Central memory CD8-positive, alpha-beta T cell (primary cell): Measurements from ENCODE around the gene BZW2.
"Not testable (repeated sequence)": the region's sequence is repeated elsewhere in the genome, so short reads cannot be mapped to it uniquely, and the experiment has no call there.

ENCODE experiments used
- ATAC-seq: fragments of 150-1000 bp; cut with Tn5 transposase; replicated peaks from 2 replicates; pipeline ENCODE4 v1.10.0; 2022; ENCODE audit warnings: mild to moderate bottlenecking, moderate FRiP score, moderate number of reproducible peaks; ENCODE audit not compliant: poor library complexity, severe bottlenecking; ENCODE audit errors: extremely low read depth
- DNase-seq, 2 donors: peaks; one replicate each; pipeline ENCODE4 v3.0.0; 2021; ENCODE audit warnings: low spot score in 2 of 2
- H3K27ac Mint-ChIP-seq: one replicate; pipeline ENCODE4 v1.8.0; 2022; ENCODE audit warnings: low read depth, mild to moderate bottlenecking, moderate library complexity, mixed read lengths
- H3K27me3 Mint-ChIP-seq: one replicate; pipeline ENCODE4 v1.8.0; 2022; ENCODE audit warnings: mixed read lengths
- H3K36me3 Mint-ChIP-seq: one replicate; pipeline ENCODE4 v1.8.0; 2022; ENCODE audit warnings: mild to moderate bottlenecking, moderate library complexity, mixed read lengths; ENCODE audit not compliant: insufficient read depth
- H3K4me1 Mint-ChIP-seq: one replicate; pipeline ENCODE4 v1.8.0; 2022; ENCODE audit warnings: mixed read lengths
- H3K4me3 Mint-ChIP-seq: one replicate; pipeline ENCODE4 v1.8.0; 2022; ENCODE audit warnings: mild to moderate bottlenecking, moderate library complexity, mixed read lengths
- H3K9me3 Mint-ChIP-seq: one replicate; pipeline ENCODE4 v1.8.0; 2022; ENCODE audit warnings: mixed read lengths

BZW2 gene

DNA sequence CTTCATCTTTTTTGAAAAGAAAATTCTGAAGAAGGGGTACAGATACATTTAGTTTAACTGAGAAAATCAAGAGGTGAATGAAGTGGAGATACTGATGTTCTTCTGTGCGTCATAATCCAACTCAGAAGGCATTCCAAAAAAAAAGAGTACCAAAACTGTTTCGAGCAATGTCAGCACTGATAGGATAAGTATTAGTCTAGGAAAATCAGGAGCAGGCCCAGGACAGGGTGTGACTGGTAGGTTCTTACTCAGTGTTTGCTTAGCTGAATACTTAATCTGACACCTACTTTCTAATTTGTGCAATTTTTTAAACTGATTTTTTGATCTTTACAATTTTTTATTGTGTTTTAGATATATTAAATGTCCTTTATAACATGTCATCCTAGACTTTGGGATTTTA is 4.3 kb downstream of the BZW2 start:
- Mint-ChIP-seq H3K36me3 (peaks cover 18% of the 10 kb centered on the region), H3K4me1 (peaks cover 56% of the 10 kb centered on the region), H3K27ac (no peak overlapping the region), H3K27me3 (no peaks in the 10 kb centered on the region), H3K9me3 (no peaks in the 10 kb centered on the region), H3K4me3 (no peak overlapping the region)
- ATAC-seq, result no peak
- DNase-seq, result no peak

- no peak overlapping the region for H3K27ac Mint-ChIP-seq
- peaks cover 48% of the 10 kb centered on the region for H3K4me1 Mint-ChIP-seq
- peaks cover 8% of the 10 kb centered on the region for H3K36me3 Mint-ChIP-seq
- H3K27me3 Mint-ChIP-seq, result no peaks in the 10 kb centered on the region
- DNase-seq (no peak), ATAC-seq (no peak)
- no peaks in the 10 kb centered on the region for H3K9me3 Mint-ChIP-seq
- no peak overlapping the region for H3K4me3 Mint-ChIP-seq
These were observed 5.6 kb downstream of the BZW2 start for GRCh38 chr7:16651396-16652239.

- Mint-ChIP-seq H3K27me3 (no peaks in the 10 kb centered on the region), H3K4me1 (peaks cover 43% of the 10 kb centered on the region), H3K4me3 (no peak overlapping the region), H3K27ac (no peak overlapping the region), H3K36me3 (peaks cover 6% of the 10 kb centered on the region), H3K9me3 (no peaks in the 10 kb centered on the region)
- DNase-seq (no peak), ATAC-seq (no peak)
These were observed 6.2 kb downstream of the BZW2 start for GRCh38 chr7:16652240-16652583.

GRCh38 chr7:16652888-16653287 is 6.9 kb downstream of the BZW2 start:
- H3K4me3 Mint-ChIP-seq, result no peak overlapping the region
- H3K36me3 Mint-ChIP-seq, result peaks cover 3% of the 10 kb centered on the region
- DNase-seq (no peak), ATAC-seq (no peak)
- no peaks in the 10 kb centered on the region for H3K9me3 Mint-ChIP-seq
- H3K27ac Mint-ChIP-seq, result no peak overlapping the region
- H3K4me1 Mint-ChIP-seq, result peaks cover 43% of the 10 kb centered on the region
- no peaks in the 10 kb centered on the region for H3K27me3 Mint-ChIP-seq

GRCh38 chr7:16655394-16655793 is 9.4 kb downstream of the BZW2 start:
- no peaks in the 10 kb centered on the region for H3K27me3 Mint-ChIP-seq
- DNase-seq (no peak), ATAC-seq (no peak)
- H3K4me3 Mint-ChIP-seq, result no peak overlapping the region
- H3K36me3 Mint-ChIP-seq, result peaks cover 1% of the 10 kb centered on the region
- peaks cover 32% of the 10 kb centered on the region for H3K4me1 Mint-ChIP-seq
- no peaks in the 10 kb centered on the region for H3K9me3 Mint-ChIP-seq
- no peak overlapping the region for H3K27ac Mint-ChIP-seq

DNA sequence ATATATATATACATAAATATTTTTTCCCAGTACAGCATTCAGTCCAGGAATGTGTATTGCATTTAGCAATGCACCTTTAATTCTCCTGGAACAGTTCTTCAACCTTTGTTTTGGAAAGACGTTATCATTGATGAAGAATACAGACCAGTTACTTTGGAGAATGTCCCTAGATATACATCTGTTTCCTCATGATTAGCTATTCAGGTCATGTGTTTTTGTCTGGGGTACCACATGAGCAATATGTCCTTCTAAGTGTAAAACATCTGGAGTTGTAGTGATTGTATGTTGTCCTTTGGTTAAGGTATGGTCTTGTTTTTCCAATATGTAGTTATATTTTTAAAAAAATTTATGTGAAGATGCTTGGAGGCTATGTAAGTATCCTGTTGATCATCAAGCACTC is 10.2 kb downstream of the BZW2 start:
- Mint-ChIP-seq H3K4me1 (peaks cover 33% of the 10 kb centered on the region), H3K27me3 (no peaks in the 10 kb centered on the region), H3K4me3 (no peak overlapping the region), H3K9me3 (no peaks in the 10 kb centered on the region), H3K36me3 (peaks cover 1% of the 10 kb centered on the region), H3K27ac (no peak overlapping the region)
- DNase-seq, result no peak
- ATAC-seq, result no peak

DNA sequence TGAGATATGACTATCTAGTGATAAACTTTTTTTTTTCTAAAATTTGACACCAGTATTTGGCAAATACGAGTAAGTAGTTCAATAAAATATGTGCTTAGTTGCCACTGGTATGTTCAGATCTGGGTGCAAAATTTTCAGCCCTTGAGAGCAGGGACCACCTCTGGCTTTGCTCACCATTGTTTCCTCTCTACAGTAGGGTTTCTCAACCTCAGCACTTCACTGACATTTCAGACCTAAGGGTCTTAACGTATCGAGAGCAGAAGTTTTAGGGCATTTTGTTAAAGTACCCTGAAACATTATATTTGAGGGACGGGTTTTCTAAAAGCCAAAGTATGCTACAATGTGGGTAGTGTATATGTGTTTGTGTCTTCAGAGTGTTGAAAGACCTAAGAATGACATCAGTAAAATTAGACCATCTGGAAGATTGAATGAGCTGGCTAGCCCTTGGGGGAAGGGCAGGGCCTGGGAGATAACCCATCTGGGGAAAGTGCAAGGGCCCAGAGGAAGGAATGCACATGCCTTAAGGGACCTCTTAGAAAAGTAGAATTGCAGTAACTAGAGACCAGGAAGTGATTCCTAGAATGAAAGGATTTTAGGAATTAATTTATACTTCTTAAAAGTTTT is 11.8 kb downstream of the BZW2 start:
- H3K9me3 Mint-ChIP-seq, result no peaks in the 10 kb centered on the region
- H3K27me3 Mint-ChIP-seq, result no peaks in the 10 kb centered on the region

DNA sequence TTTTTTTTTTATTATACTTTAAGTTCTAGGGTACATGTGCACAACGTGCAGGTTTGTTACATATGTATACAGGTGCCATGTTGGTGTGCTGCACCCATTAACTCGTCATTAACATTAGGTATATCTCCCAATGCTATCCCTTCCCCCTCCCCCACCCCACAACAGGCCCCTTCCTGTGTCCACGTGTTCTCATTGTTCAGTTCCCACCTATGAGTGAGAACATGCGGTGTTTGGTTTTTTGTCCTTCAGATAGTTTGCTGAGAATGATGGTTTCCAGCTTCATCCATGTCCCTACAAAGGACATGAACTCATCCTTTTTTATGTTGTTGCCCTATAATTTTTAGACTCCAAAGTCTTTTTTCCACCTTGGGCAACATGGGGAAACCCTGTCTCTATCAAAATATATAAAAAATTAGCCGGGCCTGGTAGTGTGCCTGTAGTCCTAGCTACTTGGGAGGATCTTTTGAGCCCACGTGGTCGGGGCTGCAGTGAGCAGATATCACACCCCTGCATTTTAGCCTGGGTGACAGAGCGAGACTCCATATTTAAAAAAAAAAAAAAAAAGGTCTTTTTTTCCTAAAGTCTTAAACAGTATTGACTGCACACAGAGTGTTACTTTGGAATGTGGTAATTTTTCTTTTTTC is 14.0 kb downstream of the BZW2 start:
- not testable (repeated sequence) for ATAC-seq, DNase-seq, H3K4me3 Mint-ChIP-seq, H3K27ac Mint-ChIP-seq, H3K36me3 Mint-ChIP-seq, H3K9me3 Mint-ChIP-seq, H3K27me3 Mint-ChIP-seq
- H3K4me1 Mint-ChIP-seq, result peaks cover 31% of the 10 kb centered on the region

More for the DNA sequence above, 11.8 kb downstream of the BZW2 start:
- H3K36me3 Mint-ChIP-seq, result peaks cover under 1% of the 10 kb centered on the region
- ATAC-seq (no peak), DNase-seq (no peak)
- peaks cover 37% of the 10 kb centered on the region for H3K4me1 Mint-ChIP-seq
- no peak overlapping the region for H3K27ac Mint-ChIP-seq
- no peak overlapping the region for H3K4me3 Mint-ChIP-seq

- Mint-ChIP-seq H3K4me3 (no peak overlapping the region), H3K27ac (no peak overlapping the region), H3K36me3 (no peaks in the 10 kb centered on the region), H3K4me1 (peaks cover 25% of the 10 kb centered on the region), H3K9me3 (no peaks in the 10 kb centered on the region), H3K27me3 (no peaks in the 10 kb centered on the region)
- DNase-seq (no peak), ATAC-seq (no peak)
These were observed 14.9 kb downstream of the BZW2 start for GRCh38 chr7:16660702-16661464.

GRCh38 chr7:16661924-16662323 is 15.9 kb downstream of the BZW2 start:
- no peak overlapping the region for H3K27ac Mint-ChIP-seq
- peaks cover 5% of the 10 kb centered on the region for H3K36me3 Mint-ChIP-seq
- no peak for ATAC-seq
- DNase-seq, result no peak
- no peaks in the 10 kb centered on the region for H3K27me3 Mint-ChIP-seq
- peaks cover 25% of the 10 kb centered on the region for H3K4me1 Mint-ChIP-seq
- H3K4me3 Mint-ChIP-seq, result no peak overlapping the region
- H3K9me3 Mint-ChIP-seq, result no peaks in the 10 kb centered on the region

DNA sequence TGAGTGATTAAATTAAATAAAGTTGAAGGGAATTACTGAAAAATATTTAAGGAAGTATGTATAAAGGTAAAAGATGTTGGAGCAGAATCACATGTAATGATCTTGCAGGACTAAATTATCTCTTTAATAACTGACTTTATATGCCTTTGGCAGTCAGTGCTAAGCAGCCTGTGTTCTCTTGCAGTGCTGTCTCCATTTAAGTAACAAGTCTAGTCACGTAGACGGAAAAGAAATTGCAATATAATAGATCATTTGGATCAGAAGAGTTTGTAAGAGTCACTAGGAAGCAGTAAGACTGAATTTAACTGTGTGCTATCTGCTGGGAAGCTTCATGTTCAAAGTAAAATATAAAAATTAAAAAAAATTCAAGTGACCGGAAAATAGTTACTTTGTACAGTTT is 21.4 kb downstream of the BZW2 start:
- no peak overlapping the region for H3K4me3 Mint-ChIP-seq
- no peaks in the 10 kb centered on the region for H3K27me3 Mint-ChIP-seq
- ATAC-seq (no peak), DNase-seq (no peak)
- H3K4me1 Mint-ChIP-seq, result peaks cover 9% of the 10 kb centered on the region
- H3K36me3 Mint-ChIP-seq, result peaks cover 14% of the 10 kb centered on the region
- no peaks in the 10 kb centered on the region for H3K9me3 Mint-ChIP-seq
- no peak overlapping the region for H3K27ac Mint-ChIP-seq

DNA sequence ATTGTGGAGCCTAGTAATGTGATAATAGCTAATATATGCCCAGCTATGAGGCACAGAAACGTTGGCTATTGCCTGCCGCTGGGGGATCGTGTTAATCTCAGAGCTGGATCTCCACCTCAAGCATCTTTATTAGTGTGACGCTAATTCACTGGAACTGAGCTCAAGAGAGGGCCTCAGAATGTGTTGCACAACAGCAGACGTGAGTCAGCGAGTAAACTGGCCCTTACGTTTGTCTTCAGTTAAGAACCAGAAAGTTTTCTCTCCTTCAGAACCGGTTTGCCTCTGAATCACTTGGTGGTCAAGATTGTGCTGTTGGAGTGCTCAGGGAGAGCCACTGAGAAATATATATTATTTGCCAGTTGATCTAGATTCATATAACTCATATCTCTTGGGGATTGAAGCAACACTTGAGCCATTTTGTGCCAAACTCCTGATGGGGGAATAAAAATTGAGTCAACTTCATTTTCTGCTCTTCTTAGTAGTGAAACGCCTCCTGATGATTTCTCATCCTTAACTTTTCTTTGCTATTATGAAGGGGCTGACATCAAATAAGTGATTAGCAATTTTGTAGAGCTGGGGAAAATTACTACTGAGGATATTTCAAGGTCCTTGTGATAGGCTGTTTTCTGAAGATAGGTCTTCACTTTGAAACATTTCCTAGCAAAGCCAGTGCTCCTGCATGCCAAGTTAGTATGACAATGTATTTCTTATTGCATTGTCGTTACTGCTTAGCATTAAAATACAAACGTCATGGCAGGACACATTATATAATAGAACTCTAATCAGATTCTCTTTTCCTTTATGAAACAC is 22.3 kb downstream of the BZW2 start:
- Mint-ChIP-seq H3K36me3 (peaks cover 15% of the 10 kb centered on the region), H3K4me1 (peaks cover 5% of the 10 kb centered on the region), H3K9me3 (no peaks in the 10 kb centered on the region), H3K4me3 (no peak overlapping the region), H3K27ac (no peak overlapping the region), H3K27me3 (no peaks in the 10 kb centered on the region)
- no peak for ATAC-seq
- no peak for DNase-seq
